G401.6 (cell line): ENCODE measurements around the gene KRT75.
"Not testable (repeated sequence)": the region's sequence is repeated elsewhere in the genome, so short reads cannot be mapped to it uniquely, and the experiment has no call there.

ENCODE experiments used
- FAIRE-seq: peaks from 2 replicates; lab custom pipeline; 2012; peaks lifted over from hg19 to GRCh38; lab: Jason Lieb, UNC

Gene KRT75

GRCh38 chr12:52434081-52434733 lies at the start of gene KRT75:
Gene KRT75, minus strand, starts transcription at chr12:52434371. Its CDS starts 67 bp downstream, at chr12:52434304.
- FAIRE-seq = no peak

- FAIRE-seq = no peak
Observed at GRCh38 chr12:52480073-52480472, 45.9 kb upstream of the KRT75 start.

- no peak for FAIRE-seq
Observed at GRCh38 chr12:52477651-52478050, 43.5 kb upstream of the KRT75 start.

GRCh38 chr12:52474212-52474611 lies 40.0 kb upstream of the KRT75 start:
- no peak for FAIRE-seq

- no peak for FAIRE-seq
Observed at GRCh38 chr12:52473768-52474167, 39.6 kb upstream of the KRT75 start, which contains the start of gene KRT6C. Gene KRT6C, minus strand, starts transcription at chr12:52473805. Its CDS starts 68 bp downstream, at chr12:52473737.

- no peak for FAIRE-seq
Observed at GRCh38 chr12:52469853-52470252, 35.7 kb upstream of the KRT75 start.

- no peak for FAIRE-seq
Observed at GRCh38 chr12:52464897-52465296, 30.7 kb upstream of the KRT75 start.

- no peak for FAIRE-seq
Observed at GRCh38 chr12:52461693-52462092, 27.5 kb upstream of the KRT75 start.

GRCh38 chr12:52458861-52459260 lies 24.7 kb upstream of the KRT75 start:
- FAIRE-seq = no peak

GRCh38 chr12:52455821-52456220 lies 21.6 kb upstream of the KRT75 start:
- FAIRE-seq = no peak

GRCh38 chr12:52454411-52455201 lies 20.4 kb upstream of the KRT75 start:
- FAIRE-seq = no peak

GRCh38 chr12:52452101-52452500 lies 17.9 kb upstream of the KRT75 start, which contains the start of gene KRT6B:
Gene KRT6B, minus strand, starts transcription at chr12:52452146. Its CDS starts 68 bp downstream, at chr12:52452078.
- no peak for FAIRE-seq

- FAIRE-seq = no peak
Observed at GRCh38 chr12:52448228-52448627, 14.1 kb upstream of the KRT75 start.

- not testable (repeated sequence) for FAIRE-seq
Observed at GRCh38 chr12:52447196-52447595, 13.0 kb upstream of the KRT75 start.

GRCh38 chr12:52446367-52447045 lies 12.3 kb upstream of the KRT75 start:
- no peak for FAIRE-seq

GRCh38 chr12:52445876-52446275 lies 11.7 kb upstream of the KRT75 start:
- no peak for FAIRE-seq

GRCh38 chr12:52444647-52445595 lies 10.8 kb upstream of the KRT75 start:
- no peak for FAIRE-seq

GRCh38 chr12:52443966-52444365 lies 9.8 kb upstream of the KRT75 start:
- no peak for FAIRE-seq

GRCh38 chr12:52442600-52443061 lies 8.5 kb upstream of the KRT75 start:
- no peak for FAIRE-seq

GRCh38 chr12:52441320-52441911 lies 7.2 kb upstream of the KRT75 start:
- FAIRE-seq = no peak

- no peak for FAIRE-seq
Observed at GRCh38 chr12:52440821-52441319, 6.7 kb upstream of the KRT75 start.
